T-helper 2 cell treated with Interferon-gamma antibody and Interleukin-4, amounts not matched to agents 5 μg/mL and 100 μg/mL, for 36 hours (primary cell): ENCODE measurements around the gene MEPE.

Experiments used
- DNase-seq: peaks from one replicate; pipeline ENCODE4 v3.0.0; 2021; ENCODE audit warnings: low spot score
- H3K27ac Mint-ChIP-seq: one replicate; pipeline ENCODE4 v1.8.0; 2021; ENCODE audit warnings: mild to moderate bottlenecking, mixed read lengths
- H3K27me3 Mint-ChIP-seq: one replicate; pipeline ENCODE4 v1.8.0; 2021; ENCODE audit warnings: low read depth, mixed read lengths
- H3K36me3 Mint-ChIP-seq: one replicate; pipeline ENCODE4 v1.8.0; 2021; ENCODE audit warnings: low read depth, mixed read lengths
- H3K4me1 Mint-ChIP-seq: one replicate; pipeline ENCODE4 v1.8.0; 2021; ENCODE audit warnings: low read depth, mixed read lengths
- H3K4me3 Mint-ChIP-seq: one replicate; pipeline ENCODE4 v1.8.0; 2022; ENCODE audit warnings: mild to moderate bottlenecking, moderate library complexity, mixed read lengths
- H3K9me3 Mint-ChIP-seq: one replicate; pipeline ENCODE4 v1.8.0; 2021; ENCODE audit warnings: mixed read lengths

Gene MEPE

DNA sequence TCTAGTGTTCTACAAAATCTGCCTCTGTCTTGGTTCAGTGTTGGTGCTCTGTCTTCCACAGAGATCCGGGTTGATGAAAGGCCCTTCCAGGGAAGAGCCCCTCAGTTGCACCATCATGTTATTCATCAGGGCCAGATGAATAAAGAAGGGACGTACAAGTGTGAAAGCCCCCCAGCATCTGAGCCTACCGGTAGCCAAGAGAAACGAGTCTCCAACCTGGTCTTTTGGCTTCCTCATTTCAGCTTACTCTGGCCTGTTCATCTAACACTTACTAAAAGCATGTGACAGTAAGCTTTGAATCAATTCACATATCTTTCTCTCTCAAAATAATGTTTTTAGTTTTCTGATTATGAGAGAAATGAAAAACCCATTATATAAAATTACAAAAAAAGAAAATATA lies 19.2 kb downstream of the MEPE start:
- H3K4me1 Mint-ChIP-seq = peaks cover 13% of the 10 kb centered on the region
- H3K9me3 Mint-ChIP-seq = no peaks in the 10 kb centered on the region
- no peak overlapping the region for H3K4me3 Mint-ChIP-seq
- H3K27me3 Mint-ChIP-seq = peaks cover 24% of the 10 kb centered on the region
- no peak overlapping the region for H3K27ac Mint-ChIP-seq
- H3K36me3 Mint-ChIP-seq = no peaks in the 10 kb centered on the region
- no peak for DNase-seq

DNA sequence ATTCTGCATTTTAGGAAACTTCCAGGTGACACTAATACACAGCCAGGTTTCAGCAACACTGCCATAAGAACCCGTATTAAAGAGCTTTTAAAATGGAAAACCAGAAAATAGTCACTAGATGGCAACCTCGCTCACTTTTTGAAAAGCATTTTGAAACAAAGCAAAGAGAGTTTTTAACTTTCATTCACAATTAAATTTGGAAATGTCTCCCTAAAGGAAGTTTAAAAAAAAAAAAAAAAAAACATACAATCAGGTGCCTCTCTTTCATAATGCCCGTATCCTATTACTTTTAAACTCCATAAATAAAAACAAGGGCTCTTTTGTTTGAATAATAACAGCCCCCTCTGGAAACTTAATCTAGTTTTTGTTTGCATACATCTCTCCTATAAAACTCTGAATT lies 20.3 kb downstream of the MEPE start:
- DNase-seq = no peak
- Mint-ChIP-seq H3K36me3 (no peaks in the 10 kb centered on the region), H3K27ac (no peak overlapping the region), H3K4me3 (no peak overlapping the region), H3K4me1 (peaks cover 13% of the 10 kb centered on the region), H3K9me3 (no peaks in the 10 kb centered on the region), H3K27me3 (peaks cover 23% of the 10 kb centered on the region)

GRCh38 chr4:87853891-87854290 lies 21.1 kb downstream of the MEPE start:
- Mint-ChIP-seq H3K9me3 (no peaks in the 10 kb centered on the region), H3K36me3 (no peaks in the 10 kb centered on the region), H3K4me3 (no peak overlapping the region), H3K27ac (no peak overlapping the region), H3K4me1 (peaks cover 13% of the 10 kb centered on the region), H3K27me3 (peaks cover 24% of the 10 kb centered on the region)
- no peak for DNase-seq

GRCh38 chr4:87855559-87855958 lies 22.8 kb downstream of the MEPE start:
- no peak overlapping the region for H3K27ac Mint-ChIP-seq
- no peaks in the 10 kb centered on the region for H3K36me3 Mint-ChIP-seq
- peaks cover 3% of the 10 kb centered on the region for H3K4me1 Mint-ChIP-seq
- no peak for DNase-seq
- no peaks in the 10 kb centered on the region for H3K9me3 Mint-ChIP-seq
- peaks cover 30% of the 10 kb centered on the region for H3K27me3 Mint-ChIP-seq
- no peak overlapping the region for H3K4me3 Mint-ChIP-seq

GRCh38 chr4:87856816-87857215 lies 24.0 kb downstream of the MEPE start:
- Mint-ChIP-seq H3K27ac (no peak overlapping the region), H3K9me3 (no peaks in the 10 kb centered on the region), H3K27me3 (peaks cover 29% of the 10 kb centered on the region), H3K36me3 (no peaks in the 10 kb centered on the region), H3K4me1 (peaks cover 3% of the 10 kb centered on the region), H3K4me3 (no peak overlapping the region)
- DNase-seq = no peak

DNA sequence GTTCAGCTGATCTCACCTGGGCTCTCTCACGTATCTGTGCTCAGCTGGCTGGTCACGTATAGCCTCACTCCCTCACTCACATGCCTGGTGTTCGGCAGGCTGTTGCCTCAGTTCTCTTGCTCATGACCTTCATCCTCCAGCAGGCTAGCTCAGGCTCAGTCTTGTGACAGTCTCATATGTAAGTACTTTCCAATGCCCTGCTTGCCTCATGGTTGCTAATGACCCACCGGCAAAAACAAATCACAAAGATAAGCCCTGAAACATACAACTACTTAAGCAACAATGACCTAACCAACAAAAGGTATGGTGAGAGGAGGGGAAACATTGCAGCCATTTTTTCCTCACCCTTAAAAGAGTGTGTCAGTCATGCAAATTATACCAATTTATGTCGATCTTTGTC lies 25.0 kb downstream of the MEPE start:
- H3K27me3 Mint-ChIP-seq = peaks cover 28% of the 10 kb centered on the region
- no peak overlapping the region for H3K27ac Mint-ChIP-seq
- no peak for DNase-seq
- no peak overlapping the region for H3K4me3 Mint-ChIP-seq
- peaks cover 3% of the 10 kb centered on the region for H3K4me1 Mint-ChIP-seq
- no peaks in the 10 kb centered on the region for H3K36me3 Mint-ChIP-seq
- H3K9me3 Mint-ChIP-seq = no peaks in the 10 kb centered on the region

- Mint-ChIP-seq H3K4me1 (no peaks in the 10 kb centered on the region), H3K36me3 (no peaks in the 10 kb centered on the region), H3K27ac (no peak overlapping the region), H3K9me3 (no peaks in the 10 kb centered on the region), H3K27me3 (peaks cover 25% of the 10 kb centered on the region), H3K4me3 (no peak overlapping the region)
- no peak for DNase-seq
These were observed 29.5 kb downstream of the MEPE start for GRCh38 chr4:87862236-87862635.

DNA sequence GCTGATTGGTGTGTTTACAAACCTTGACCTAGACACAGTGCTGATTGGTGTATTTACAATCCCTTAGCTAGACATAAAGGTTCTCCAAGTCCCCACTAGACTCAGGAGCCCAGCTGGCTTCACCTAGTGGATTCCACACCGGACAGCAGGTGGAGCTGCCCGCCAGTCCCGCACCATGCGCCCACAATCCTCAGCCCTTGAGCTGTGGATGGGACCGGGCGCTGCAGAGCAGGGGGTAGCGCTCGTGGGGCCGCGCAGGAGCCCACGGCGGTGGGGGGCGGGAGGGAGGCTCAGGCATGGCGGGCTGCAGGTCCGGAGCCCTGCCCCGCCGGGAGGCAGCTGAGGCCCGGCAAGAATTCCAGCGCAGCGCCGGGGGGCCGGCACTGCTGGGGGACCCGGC lies 30.7 kb downstream of the MEPE start:
- Mint-ChIP-seq H3K4me1 (no peaks in the 10 kb centered on the region), H3K4me3 (no peak overlapping the region), H3K27me3 (peaks cover 25% of the 10 kb centered on the region), H3K27ac (no peak overlapping the region), H3K9me3 (no peaks in the 10 kb centered on the region), H3K36me3 (no peaks in the 10 kb centered on the region)
- DNase-seq = no peak

GRCh38 chr4:87864321-87864720 lies 31.6 kb downstream of the MEPE start:
- no peak overlapping the region for H3K27ac Mint-ChIP-seq
- DNase-seq = no peak
- H3K36me3 Mint-ChIP-seq = no peaks in the 10 kb centered on the region
- no peaks in the 10 kb centered on the region for H3K9me3 Mint-ChIP-seq
- H3K4me1 Mint-ChIP-seq = no peaks in the 10 kb centered on the region
- H3K27me3 Mint-ChIP-seq = peaks cover 24% of the 10 kb centered on the region
- H3K4me3 Mint-ChIP-seq = no peak overlapping the region

GRCh38 chr4:87865288-87865687 lies 32.5 kb downstream of the MEPE start:
- H3K9me3 Mint-ChIP-seq = no peaks in the 10 kb centered on the region
- H3K4me1 Mint-ChIP-seq = no peaks in the 10 kb centered on the region
- H3K4me3 Mint-ChIP-seq = no peak overlapping the region
- H3K36me3 Mint-ChIP-seq = no peaks in the 10 kb centered on the region
- peaks cover 23% of the 10 kb centered on the region for H3K27me3 Mint-ChIP-seq
- H3K27ac Mint-ChIP-seq = no peak overlapping the region
- DNase-seq = no peak

- no peaks in the 10 kb centered on the region for H3K36me3 Mint-ChIP-seq
- H3K27me3 Mint-ChIP-seq = peaks cover 23% of the 10 kb centered on the region
- no peak overlapping the region for H3K4me3 Mint-ChIP-seq
- DNase-seq = no peak
- no peaks in the 10 kb centered on the region for H3K4me1 Mint-ChIP-seq
- H3K27ac Mint-ChIP-seq = no peak overlapping the region
- no peaks in the 10 kb centered on the region for H3K9me3 Mint-ChIP-seq
These were observed 33.3 kb downstream of the MEPE start for GRCh38 chr4:87865960-87866598.

- H3K27ac Mint-ChIP-seq = no peak overlapping the region
- DNase-seq = no peak
- H3K4me3 Mint-ChIP-seq = no peak overlapping the region
- peaks cover 36% of the 10 kb centered on the region for H3K27me3 Mint-ChIP-seq
- no peaks in the 10 kb centered on the region for H3K36me3 Mint-ChIP-seq
- no peaks in the 10 kb centered on the region for H3K9me3 Mint-ChIP-seq
- no peaks in the 10 kb centered on the region for H3K4me1 Mint-ChIP-seq
These were observed 35.8 kb downstream of the MEPE start for GRCh38 chr4:87868522-87868921.

DNA sequence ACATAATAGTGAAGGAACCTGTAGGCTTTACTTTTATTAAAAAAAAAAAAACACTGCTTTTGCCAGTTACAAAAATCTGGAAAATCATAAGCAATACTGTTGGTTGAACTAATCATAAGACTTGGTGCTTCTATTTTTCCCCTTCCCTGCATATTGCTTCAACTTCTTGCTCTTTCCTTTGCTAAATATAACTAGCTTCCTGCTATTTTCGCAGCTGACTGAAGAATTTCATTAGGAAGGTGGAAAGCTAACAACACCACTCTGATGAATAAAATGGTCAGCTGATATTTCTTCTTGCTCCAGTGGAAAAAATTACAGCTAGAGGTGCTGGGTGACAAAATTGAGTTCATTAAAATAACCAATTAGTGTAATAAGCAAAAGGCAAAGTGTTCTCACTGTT lies 39.3 kb downstream of the MEPE start:
- Mint-ChIP-seq H3K27ac (no peak overlapping the region), H3K4me1 (peaks cover 2% of the 10 kb centered on the region), H3K4me3 (no peak overlapping the region), H3K9me3 (no peaks in the 10 kb centered on the region), H3K36me3 (no peaks in the 10 kb centered on the region), H3K27me3 (peaks cover 43% of the 10 kb centered on the region)
- no peak for DNase-seq

DNA sequence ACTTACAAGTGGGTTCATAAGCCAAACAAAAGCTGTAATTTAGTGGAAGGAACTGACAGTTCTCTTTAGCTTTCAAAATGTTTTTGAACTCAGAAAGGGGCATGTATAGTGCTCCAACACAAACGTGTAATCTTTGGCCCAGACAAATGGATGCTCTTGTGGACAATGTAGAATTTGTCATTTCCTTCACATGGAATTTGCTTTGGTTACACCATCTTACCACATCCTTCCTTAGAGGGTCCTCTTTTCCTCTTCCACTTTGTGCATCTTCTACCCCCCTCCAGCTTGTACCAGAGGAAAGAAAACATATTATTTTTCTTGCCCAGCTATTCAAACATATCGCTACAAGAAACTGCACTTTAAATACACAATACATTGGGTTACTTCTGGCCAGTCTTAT lies 42.4 kb downstream of the MEPE start:
- no peaks in the 10 kb centered on the region for H3K9me3 Mint-ChIP-seq
- H3K27me3 Mint-ChIP-seq = peaks cover 32% of the 10 kb centered on the region
- H3K36me3 Mint-ChIP-seq = no peaks in the 10 kb centered on the region
- no peak for DNase-seq
- H3K4me1 Mint-ChIP-seq = peaks cover 2% of the 10 kb centered on the region
- H3K27ac Mint-ChIP-seq = no peak overlapping the region
- no peak overlapping the region for H3K4me3 Mint-ChIP-seq

DNA sequence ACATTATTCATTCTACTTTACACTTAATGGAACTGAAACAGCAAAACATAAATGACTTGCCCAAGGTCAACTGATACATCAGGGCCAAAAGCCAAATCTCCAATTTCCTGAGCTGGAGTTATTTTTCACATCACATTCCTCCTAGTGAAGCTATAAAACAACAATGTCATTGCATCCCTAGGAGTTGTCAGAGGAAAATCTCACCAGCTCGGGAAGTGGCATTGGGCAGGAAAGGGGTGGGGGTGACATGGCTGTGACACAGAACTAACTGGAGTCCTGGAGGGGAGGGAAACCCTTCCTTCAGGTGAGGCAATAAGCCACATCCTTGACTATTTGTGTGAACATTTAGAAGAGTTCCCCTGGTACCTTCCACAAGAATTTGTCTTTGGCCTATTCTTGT lies 47.3 kb downstream of the MEPE start:
- Mint-ChIP-seq H3K27ac (no peak overlapping the region), H3K9me3 (no peaks in the 10 kb centered on the region), H3K36me3 (no peaks in the 10 kb centered on the region), H3K4me1 (peaks cover 2% of the 10 kb centered on the region), H3K4me3 (no peak overlapping the region), H3K27me3 (peaks cover 11% of the 10 kb centered on the region)
- DNase-seq = no peak
